HEK293 (cell line): ENCODE data around the gene LMBRD2.

ENCODE experiments used
- CTCF ChIA-PET: fragments of 350-600 bp; formaldehyde crosslinking; extraction: SDS; loops from one replicate; lab custom pipeline; 2021; ENCODE audit warnings: antibody characterized with exemption; lab: Yijun Ruan, JAX
- POLR2A ChIA-PET: fragments of 300-600 bp; formaldehyde crosslinking; extraction: SDS; loops from one replicate; lab custom pipeline; 2020; ENCODE audit warnings: antibody characterized with exemption, inconsistent platforms; lab: Yijun Ruan, JAX
- H3K27ac ChIP-seq: fragments of 200-500 bp; sonication (Bioruptor generic); 2 replicates; pipeline ENCODE4 v1.5.1; 2014; ENCODE audit warnings: low read depth, low read length, control low read depth, inconsistent platforms; ENCODE audit errors: extremely low read depth
- H3K36me3 ChIP-seq, 2 experiments: fragments of 200-500 bp in 1 of 2; sonication (Bioruptor generic) in 1 of 2; 1 replicate in 1 of 2; 2 replicates in 1 of 2; pipeline ENCODE4 v1.5.1; 2014 to 2017; ENCODE audit warnings: inconsistent platforms in 2 of 2, low read length in 2 of 2; ENCODE audit not compliant: control insufficient read depth in 2 of 2, insufficient read depth in 1 of 2
- H3K4me1 ChIP-seq: fragments of 200-500 bp; sonication (Bioruptor generic); 2 replicates; pipeline ENCODE4 v1.5.1; 2014; ENCODE audit warnings: mild to moderate bottlenecking, low read length, inconsistent platforms; ENCODE audit not compliant: control insufficient read depth, insufficient read depth
- H3K4me3 ChIP-seq: 2 replicates; pipeline ENCODE4 v1.5.1; 2011; ENCODE audit warnings: low read depth, mild to moderate bottlenecking, control low read depth, low read length, moderate library complexity
- H3K9me3 ChIP-seq: fragments of 200-500 bp; sonication (Bioruptor generic); 2 replicates; pipeline ENCODE4 v1.5.1; 2014; ENCODE audit warnings: low read depth, low read length, inconsistent platforms; ENCODE audit not compliant: control insufficient read depth, insufficient read depth
- EGR2 ChIP-seq: fragments of 450-650 bp; formaldehyde crosslinking; IDR thresholded peaks from 2 replicates; pipeline ENCODE4 v1.5.1; 2016; ENCODE audit warnings: low read depth, missing biosample characterization, missing genetic modification characterization
- HOXA7 ChIP-seq: sonication (generic); formaldehyde crosslinking; IDR thresholded peaks from 2 replicates; pipeline ENCODE4 v1.8.1; 2022; ENCODE audit warnings: missing genetic modification reagents, borderline replicate concordance
- SALL2 ChIP-seq: fragments of 450-650 bp; formaldehyde crosslinking; IDR thresholded peaks from 2 replicates; pipeline ENCODE4 v1.5.0; 2017; ENCODE audit warnings: missing biosample characterization, mild to moderate bottlenecking, missing genetic modification characterization, borderline replicate concordance
- SP7 ChIP-seq: fragments of 450-650 bp; formaldehyde crosslinking; IDR thresholded peaks from 2 replicates; pipeline ENCODE4 v1.5.1; 2016; ENCODE audit warnings: missing biosample characterization, missing genetic modification characterization
- YY2 ChIP-seq: fragments of 450-650 bp; formaldehyde crosslinking; IDR thresholded peaks from 2 replicates; pipeline ENCODE4 v1.5.1; 2016; ENCODE audit warnings: missing biosample characterization, missing genetic modification characterization
- ZNF10 ChIP-seq: fragments of 450-650 bp; formaldehyde crosslinking; IDR thresholded peaks from 2 replicates; pipeline ENCODE4 v1.5.1; 2017; ENCODE audit warnings: missing biosample characterization, missing genetic modification characterization
- ZNF138 ChIP-seq: fragments of 450-650 bp; formaldehyde crosslinking; IDR thresholded peaks from 2 replicates; pipeline ENCODE4 v1.5.1; 2016; ENCODE audit warnings: missing biosample characterization, missing genetic modification characterization, borderline replicate concordance
- ZNF169 ChIP-seq: fragments of 450-650 bp; formaldehyde crosslinking; IDR thresholded peaks from 2 replicates; pipeline ENCODE4 v1.5.1; 2016; ENCODE audit warnings: missing biosample characterization, missing genetic modification characterization
- ZNF391 ChIP-seq: fragments of 450-650 bp; formaldehyde crosslinking; IDR thresholded peaks from 2 replicates; pipeline ENCODE4 v1.5.1; 2016; ENCODE audit warnings: low read depth, missing biosample characterization, missing genetic modification characterization, borderline replicate concordance
- ZNF423 ChIP-seq: fragments of 450-650 bp; formaldehyde crosslinking; IDR thresholded peaks from 2 replicates; pipeline ENCODE4 v1.5.1; 2016; ENCODE audit warnings: missing biosample characterization, missing genetic modification characterization
- ZNF501 ChIP-seq: fragments of 450-650 bp; formaldehyde crosslinking; IDR thresholded peaks from 2 replicates; pipeline ENCODE4 v1.5.1; 2016; ENCODE audit warnings: missing biosample characterization, missing genetic modification characterization
- ZNF555 ChIP-seq: fragments of 450-650 bp; formaldehyde crosslinking; conservative IDR thresholded peaks from 2 replicates; pipeline ENCODE4 v1.5.1; 2017; ENCODE audit warnings: missing biosample characterization, mild to moderate bottlenecking, missing genetic modification characterization, inconsistent platforms
- TF ChIP-seq, protein P1 (sequence below): fragments of 450-650 bp; formaldehyde crosslinking; IDR thresholded peaks from 2 replicates; pipeline ENCODE4 v1.5.1; 2016; ENCODE audit warnings: missing biosample characterization, missing genetic modification characterization
- TF ChIP-seq, protein P2 (sequence below): fragments of 450-650 bp; formaldehyde crosslinking; IDR thresholded peaks from 2 replicates; pipeline ENCODE4 v1.5.1; 2017; ENCODE audit warnings: missing biosample characterization, missing genetic modification characterization
- TF ChIP-seq, protein P3 (sequence below): fragments of 450-650 bp; formaldehyde crosslinking; IDR thresholded peaks from 2 replicates; pipeline ENCODE4 v1.5.1; 2016; ENCODE audit warnings: missing biosample characterization, missing genetic modification characterization, borderline replicate concordance
- TF ChIP-seq, protein P4 (sequence below): fragments of 450-650 bp; formaldehyde crosslinking; IDR thresholded peaks from 2 replicates; pipeline ENCODE4 v1.5.1; 2016; ENCODE audit warnings: missing biosample characterization, missing genetic modification characterization, borderline replicate concordance
- TF ChIP-seq, protein P5 (sequence below): fragments of 450-650 bp; formaldehyde crosslinking; IDR thresholded peaks from 2 replicates; pipeline ENCODE4 v1.5.1; 2017; ENCODE audit warnings: missing biosample characterization, missing genetic modification characterization

The LMBRD2 gene

DNA sequence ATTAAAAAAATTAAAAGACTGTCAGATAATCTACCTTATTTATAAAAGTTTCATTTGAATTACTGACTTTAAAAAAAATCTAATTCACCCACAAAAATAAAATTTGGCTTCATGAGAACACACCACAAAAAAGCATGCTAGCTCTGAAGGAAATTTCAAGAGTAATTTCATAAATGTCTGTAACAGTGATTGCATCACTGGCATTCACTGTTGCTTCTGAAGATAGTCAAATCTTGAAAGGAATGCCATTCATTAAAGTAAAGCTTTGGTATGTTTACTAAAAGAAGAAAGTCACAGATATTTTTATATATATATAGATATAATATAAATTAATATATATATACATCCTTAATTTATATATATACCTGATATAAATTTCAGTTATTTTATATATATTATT, 46.6 kb upstream of the LMBRD2 start:
- H3K9me3 ChIP-seq, result no peaks in the 10 kb centered on the region
- H3K36me3 ChIP-seq, result peaks cover 51 to 58% of the 10 kb centered on the region in 2 experiments
- ChIA-PET POLR2A (no interaction called here), CTCF (interaction anchor here (1.6 to 2.6 kb wide), 2 partner anchors 20 to 22 kb away, joined by 4 to 8 read pairs; no protein-coding TSS in a partner anchor)
- H3K4me3 ChIP-seq, result no peak overlapping the region
- H3K4me1 ChIP-seq, result no peaks in the 10 kb centered on the region
- TF ChIP-seq, protein P1, sequence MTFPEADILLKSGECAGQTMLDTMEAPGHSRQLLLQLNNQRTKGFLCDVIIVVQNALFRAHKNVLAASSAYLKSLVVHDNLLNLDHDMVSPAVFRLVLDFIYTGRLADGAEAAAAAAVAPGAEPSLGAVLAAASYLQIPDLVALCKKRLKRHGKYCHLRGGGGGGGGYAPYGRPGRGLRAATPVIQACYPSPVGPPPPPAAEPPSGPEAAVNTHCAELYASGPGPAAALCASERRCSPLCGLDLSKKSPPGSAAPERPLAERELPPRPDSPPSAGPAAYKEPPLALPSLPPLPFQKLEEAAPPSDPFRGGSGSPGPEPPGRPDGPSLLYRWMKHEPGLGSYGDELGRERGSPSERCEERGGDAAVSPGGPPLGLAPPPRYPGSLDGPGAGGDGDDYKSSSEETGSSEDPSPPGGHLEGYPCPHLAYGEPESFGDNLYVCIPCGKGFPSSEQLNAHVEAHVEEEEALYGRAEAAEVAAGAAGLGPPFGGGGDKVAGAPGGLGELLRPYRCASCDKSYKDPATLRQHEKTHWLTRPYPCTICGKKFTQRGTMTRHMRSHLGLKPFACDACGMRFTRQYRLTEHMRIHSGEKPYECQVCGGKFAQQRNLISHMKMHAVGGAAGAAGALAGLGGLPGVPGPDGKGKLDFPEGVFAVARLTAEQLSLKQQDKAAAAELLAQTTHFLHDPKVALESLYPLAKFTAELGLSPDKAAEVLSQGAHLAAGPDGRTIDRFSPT, result no peak
- TF ChIP-seq ZNF10 (no peak), YY2 (tag by site-specific recombination) (no peak), SP7 (tag by site-specific recombination) (no peak), ZNF169 (tag by site-specific recombination) (no peak), ZNF138 (tag by site-specific recombination) (no peak), EGR2 (tag by site-specific recombination) (no peak), ZNF391 (tag by site-specific recombination) (no peak), ZNF423 (no peak), SALL2 (tag by site-specific recombination) (no peak), ZNF501 (tag by site-specific recombination) (no peak), HOXA7 (CRISPR knock-in tag) (no peak), ZNF555 (tag by site-specific recombination) (no peak)
- TF ChIP-seq, protein P2, sequence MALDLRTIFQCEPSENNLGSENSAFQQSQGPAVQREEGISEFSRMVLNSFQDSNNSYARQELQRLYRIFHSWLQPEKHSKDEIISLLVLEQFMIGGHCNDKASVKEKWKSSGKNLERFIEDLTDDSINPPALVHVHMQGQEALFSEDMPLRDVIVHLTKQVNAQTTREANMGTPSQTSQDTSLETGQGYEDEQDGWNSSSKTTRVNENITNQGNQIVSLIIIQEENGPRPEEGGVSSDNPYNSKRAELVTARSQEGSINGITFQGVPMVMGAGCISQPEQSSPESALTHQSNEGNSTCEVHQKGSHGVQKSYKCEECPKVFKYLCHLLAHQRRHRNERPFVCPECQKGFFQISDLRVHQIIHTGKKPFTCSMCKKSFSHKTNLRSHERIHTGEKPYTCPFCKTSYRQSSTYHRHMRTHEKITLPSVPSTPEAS, result no peak
- TF ChIP-seq, protein P3, sequence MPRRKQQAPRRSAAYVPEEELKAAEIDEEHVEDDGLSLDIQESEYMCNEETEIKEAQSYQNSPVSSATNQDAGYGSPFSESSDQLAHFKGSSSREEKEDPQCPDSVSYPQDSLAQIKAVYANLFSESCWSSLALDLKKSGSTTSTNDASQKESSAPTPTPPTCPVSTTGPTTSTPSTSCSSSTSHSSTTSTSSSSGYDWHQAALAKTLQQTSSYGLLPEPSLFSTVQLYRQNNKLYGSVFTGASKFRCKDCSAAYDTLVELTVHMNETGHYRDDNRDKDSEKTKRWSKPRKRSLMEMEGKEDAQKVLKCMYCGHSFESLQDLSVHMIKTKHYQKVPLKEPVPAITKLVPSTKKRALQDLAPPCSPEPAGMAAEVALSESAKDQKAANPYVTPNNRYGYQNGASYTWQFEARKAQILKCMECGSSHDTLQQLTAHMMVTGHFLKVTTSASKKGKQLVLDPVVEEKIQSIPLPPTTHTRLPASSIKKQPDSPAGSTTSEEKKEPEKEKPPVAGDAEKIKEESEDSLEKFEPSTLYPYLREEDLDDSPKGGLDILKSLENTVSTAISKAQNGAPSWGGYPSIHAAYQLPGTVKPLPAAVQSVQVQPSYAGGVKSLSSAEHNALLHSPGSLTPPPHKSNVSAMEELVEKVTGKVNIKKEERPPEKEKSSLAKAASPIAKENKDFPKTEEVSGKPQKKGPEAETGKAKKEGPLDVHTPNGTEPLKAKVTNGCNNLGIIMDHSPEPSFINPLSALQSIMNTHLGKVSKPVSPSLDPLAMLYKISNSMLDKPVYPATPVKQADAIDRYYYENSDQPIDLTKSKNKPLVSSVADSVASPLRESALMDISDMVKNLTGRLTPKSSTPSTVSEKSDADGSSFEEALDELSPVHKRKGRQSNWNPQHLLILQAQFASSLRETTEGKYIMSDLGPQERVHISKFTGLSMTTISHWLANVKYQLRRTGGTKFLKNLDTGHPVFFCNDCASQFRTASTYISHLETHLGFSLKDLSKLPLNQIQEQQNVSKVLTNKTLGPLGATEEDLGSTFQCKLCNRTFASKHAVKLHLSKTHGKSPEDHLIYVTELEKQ (tag by site-specific recombination), result no peak
- TF ChIP-seq, protein P4, sequence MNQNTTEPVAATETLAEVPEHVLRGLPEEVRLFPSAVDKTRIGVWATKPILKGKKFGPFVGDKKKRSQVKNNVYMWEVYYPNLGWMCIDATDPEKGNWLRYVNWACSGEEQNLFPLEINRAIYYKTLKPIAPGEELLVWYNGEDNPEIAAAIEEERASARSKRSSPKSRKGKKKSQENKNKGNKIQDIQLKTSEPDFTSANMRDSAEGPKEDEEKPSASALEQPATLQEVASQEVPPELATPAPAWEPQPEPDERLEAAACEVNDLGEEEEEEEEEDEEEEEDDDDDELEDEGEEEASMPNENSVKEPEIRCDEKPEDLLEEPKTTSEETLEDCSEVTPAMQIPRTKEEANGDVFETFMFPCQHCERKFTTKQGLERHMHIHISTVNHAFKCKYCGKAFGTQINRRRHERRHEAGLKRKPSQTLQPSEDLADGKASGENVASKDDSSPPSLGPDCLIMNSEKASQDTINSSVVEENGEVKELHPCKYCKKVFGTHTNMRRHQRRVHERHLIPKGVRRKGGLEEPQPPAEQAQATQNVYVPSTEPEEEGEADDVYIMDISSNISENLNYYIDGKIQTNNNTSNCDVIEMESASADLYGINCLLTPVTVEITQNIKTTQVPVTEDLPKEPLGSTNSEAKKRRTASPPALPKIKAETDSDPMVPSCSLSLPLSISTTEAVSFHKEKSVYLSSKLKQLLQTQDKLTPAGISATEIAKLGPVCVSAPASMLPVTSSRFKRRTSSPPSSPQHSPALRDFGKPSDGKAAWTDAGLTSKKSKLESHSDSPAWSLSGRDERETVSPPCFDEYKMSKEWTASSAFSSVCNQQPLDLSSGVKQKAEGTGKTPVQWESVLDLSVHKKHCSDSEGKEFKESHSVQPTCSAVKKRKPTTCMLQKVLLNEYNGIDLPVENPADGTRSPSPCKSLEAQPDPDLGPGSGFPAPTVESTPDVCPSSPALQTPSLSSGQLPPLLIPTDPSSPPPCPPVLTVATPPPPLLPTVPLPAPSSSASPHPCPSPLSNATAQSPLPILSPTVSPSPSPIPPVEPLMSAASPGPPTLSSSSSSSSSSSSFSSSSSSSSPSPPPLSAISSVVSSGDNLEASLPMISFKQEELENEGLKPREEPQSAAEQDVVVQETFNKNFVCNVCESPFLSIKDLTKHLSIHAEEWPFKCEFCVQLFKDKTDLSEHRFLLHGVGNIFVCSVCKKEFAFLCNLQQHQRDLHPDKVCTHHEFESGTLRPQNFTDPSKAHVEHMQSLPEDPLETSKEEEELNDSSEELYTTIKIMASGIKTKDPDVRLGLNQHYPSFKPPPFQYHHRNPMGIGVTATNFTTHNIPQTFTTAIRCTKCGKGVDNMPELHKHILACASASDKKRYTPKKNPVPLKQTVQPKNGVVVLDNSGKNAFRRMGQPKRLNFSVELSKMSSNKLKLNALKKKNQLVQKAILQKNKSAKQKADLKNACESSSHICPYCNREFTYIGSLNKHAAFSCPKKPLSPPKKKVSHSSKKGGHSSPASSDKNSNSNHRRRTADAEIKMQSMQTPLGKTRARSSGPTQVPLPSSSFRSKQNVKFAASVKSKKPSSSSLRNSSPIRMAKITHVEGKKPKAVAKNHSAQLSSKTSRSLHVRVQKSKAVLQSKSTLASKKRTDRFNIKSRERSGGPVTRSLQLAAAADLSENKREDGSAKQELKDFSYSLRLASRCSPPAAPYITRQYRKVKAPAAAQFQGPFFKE (tag by site-specific recombination), result no peak
- TF ChIP-seq, protein P5, sequence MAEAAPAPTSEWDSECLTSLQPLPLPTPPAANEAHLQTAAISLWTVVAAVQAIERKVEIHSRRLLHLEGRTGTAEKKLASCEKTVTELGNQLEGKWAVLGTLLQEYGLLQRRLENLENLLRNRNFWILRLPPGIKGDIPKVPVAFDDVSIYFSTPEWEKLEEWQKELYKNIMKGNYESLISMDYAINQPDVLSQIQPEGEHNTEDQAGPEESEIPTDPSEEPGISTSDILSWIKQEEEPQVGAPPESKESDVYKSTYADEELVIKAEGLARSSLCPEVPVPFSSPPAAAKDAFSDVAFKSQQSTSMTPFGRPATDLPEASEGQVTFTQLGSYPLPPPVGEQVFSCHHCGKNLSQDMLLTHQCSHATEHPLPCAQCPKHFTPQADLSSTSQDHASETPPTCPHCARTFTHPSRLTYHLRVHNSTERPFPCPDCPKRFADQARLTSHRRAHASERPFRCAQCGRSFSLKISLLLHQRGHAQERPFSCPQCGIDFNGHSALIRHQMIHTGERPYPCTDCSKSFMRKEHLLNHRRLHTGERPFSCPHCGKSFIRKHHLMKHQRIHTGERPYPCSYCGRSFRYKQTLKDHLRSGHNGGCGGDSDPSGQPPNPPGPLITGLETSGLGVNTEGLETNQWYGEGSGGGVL, result no peak
- H3K27ac ChIP-seq, result no peak overlapping the region
